Muscle layer of colon (tissue), 2 donors: ENCODE measurements around the gene RPL22.
A peak's percentile ranks its signal among the peaks of the same experiment; 100 is the strongest.

Experiments
- H3K27ac ChIP-seq: one replicate; pipeline ENCODE4 v1.7.0; 2013; ENCODE audit warnings: low read depth, mild to moderate bottlenecking, low read length, moderate library complexity
- H3K27me3 ChIP-seq, 2 donors: one replicate each; pipeline ENCODE4 v1.7.0; 2013; ENCODE audit warnings: low read length in 2 of 2, mild to moderate bottlenecking in 2 of 2; ENCODE audit not compliant: insufficient read depth in 2 of 2, control insufficient read depth in 1 of 2
- H3K36me3 ChIP-seq: one replicate; pipeline ENCODE4 v1.7.0; 2013; ENCODE audit warnings: mild to moderate bottlenecking, low read length; ENCODE audit not compliant: insufficient read depth
- H3K4me1 ChIP-seq: one replicate; pipeline ENCODE4 v1.7.0; 2013; ENCODE audit warnings: mild to moderate bottlenecking, low read length; ENCODE audit not compliant: insufficient read depth
- H3K4me3 ChIP-seq, 2 donors: one replicate each; pipeline ENCODE4 v1.7.0; 2013; ENCODE audit warnings: low read length in 2 of 2, low read depth in 1 of 2, mild to moderate bottlenecking in 1 of 2, moderate library complexity in 1 of 2
- H3K9ac ChIP-seq: one replicate; pipeline ENCODE4 v1.7.0; 2013; ENCODE audit warnings: low read length
- H3K9me3 ChIP-seq: one replicate; pipeline ENCODE4 v1.7.0; 2013; ENCODE audit warnings: mild to moderate bottlenecking, low read length
- donor health status: abdominal sarcoma.
- donor health status: Adenocarcinoma of cecum.

Gene RPL22

DNA sequence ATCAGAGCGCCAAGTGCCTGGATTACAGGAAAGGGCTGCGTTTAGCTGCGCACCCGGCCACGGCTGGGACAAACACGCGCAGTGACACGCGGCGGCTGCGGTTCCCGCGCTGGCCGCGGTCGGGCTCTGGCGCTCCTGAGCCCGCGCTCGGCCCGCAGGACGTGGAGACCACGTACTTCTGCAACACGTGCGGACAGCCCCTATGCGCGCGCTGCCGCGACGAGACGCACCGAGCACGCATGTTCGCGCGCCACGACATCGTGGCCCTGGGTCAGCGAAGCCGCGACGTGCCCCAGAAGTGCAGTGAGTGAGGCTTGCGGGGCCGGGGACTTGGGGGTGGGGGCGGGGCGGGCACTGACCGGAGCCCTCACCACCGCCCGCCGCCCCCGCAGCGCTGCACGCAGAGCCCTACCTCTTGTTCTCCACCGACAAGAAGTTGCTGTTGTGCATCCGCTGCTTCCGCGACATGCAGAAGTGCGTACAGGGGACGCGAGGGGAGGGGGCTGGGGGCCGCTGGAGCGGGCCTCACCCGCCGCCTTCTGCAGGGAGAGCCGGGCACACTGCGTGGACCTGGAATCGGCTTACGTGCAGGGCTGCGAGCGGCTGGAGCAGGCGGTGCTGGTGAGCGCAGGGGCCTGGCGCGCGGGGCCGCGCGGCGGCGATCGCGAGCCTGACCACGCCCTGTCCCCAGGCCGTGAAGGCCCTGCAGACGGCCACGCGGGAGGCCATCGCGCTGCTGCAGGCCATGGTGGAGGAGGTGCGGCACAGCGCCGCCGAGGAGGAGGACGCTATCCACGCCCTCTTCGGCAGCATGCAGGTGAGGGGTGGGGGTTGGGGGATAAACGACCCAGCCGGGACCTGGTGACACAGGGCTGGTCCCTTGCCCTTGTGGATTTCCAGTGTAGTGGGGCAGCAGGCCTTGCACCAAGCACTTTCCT is 9.6 kb upstream of the RPL22 start:
- H3K9ac ChIP-seq = no peak overlapping the region
- H3K36me3 ChIP-seq = no peaks in the 10 kb centered on the region
- peak overlapping the region in 1 of 2 donors; percentile 21 for H3K4me3 ChIP-seq
- H3K27me3 ChIP-seq = no peaks in the 10 kb centered on the region
- peaks cover 11% of the 10 kb centered on the region for H3K4me1 ChIP-seq
- H3K27ac ChIP-seq = no peak overlapping the region
- no peaks in the 10 kb centered on the region for H3K9me3 ChIP-seq

DNA sequence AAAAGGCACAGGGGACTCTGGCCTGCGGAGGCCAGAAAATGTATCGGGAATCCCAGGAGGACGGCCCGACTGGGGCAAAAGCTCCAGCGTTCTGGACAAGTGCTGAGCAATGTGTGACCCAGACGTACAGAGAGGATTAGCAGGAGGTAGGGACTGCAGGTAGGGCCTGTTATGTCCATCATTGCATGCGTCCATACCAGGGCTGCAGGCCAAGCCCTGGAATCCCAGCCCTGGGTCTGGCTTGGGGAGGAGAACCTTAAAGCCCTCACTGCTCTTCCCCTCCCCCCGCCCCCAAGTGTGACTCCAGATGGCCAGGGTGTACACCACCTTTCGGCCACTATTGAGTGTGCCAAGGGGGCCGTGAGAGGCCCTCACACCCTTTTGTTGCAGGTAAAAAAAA is 8.5 kb upstream of the RPL22 start:
- H3K36me3 ChIP-seq = no peaks in the 10 kb centered on the region
- no peaks in the 10 kb centered on the region for H3K27me3 ChIP-seq
- no peak overlapping the region for H3K27ac ChIP-seq
- H3K9ac ChIP-seq = no peak overlapping the region
- no peaks in the 10 kb centered on the region for H3K9me3 ChIP-seq
- H3K4me1 ChIP-seq = peaks cover 11% of the 10 kb centered on the region
- no peak overlapping the region for H3K4me3 ChIP-seq

DNA sequence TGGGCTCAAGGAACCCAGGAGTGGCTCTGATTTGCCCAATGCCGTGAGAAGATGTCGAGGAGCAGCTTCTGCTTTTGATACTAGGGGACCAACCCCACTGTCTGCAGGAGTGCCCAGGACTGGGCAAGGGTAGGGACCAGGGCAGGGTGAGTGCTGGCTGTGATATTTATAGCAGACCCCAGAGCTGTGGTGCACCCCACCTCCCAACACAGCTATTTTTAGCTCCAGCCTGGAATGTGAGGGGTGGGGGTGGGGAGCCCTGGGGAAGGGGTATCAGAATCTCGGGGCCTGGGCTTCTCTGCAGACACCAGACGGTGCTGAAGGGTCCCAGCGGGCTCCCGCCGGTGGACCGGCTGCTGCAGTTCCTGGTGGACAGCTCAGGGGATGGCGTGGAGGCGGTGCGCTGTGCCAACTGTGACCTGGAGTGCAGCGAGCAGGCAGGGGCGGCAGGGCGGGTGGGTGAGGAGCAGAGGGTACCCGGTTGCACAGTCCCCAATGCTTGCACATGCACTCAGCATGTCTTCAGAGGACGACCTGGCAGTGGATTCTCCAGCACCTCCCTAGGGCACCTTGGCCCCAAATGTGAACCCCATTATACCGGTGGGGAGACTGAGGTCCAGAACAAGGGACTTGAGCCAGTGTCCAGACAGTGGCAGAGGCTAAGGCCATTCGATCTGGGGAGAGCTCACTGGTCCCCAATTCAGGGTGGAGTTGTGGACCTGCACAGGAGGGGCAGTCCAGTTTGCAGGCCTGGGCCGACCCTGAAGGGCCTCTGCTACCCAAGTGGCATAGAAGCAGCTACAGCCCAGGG is 7.9 kb upstream of the RPL22 start:
- Histone ChIP-seq H3K9me3 (no peaks in the 10 kb centered on the region), H3K27me3 (no peaks in the 10 kb centered on the region), H3K4me1 (peaks cover 11% of the 10 kb centered on the region), H3K36me3 (no peaks in the 10 kb centered on the region), H3K27ac (no peak overlapping the region), H3K4me3 (peak overlapping the region in 1 of 2 donors; percentile 49), H3K9ac (no peak overlapping the region)

DNA sequence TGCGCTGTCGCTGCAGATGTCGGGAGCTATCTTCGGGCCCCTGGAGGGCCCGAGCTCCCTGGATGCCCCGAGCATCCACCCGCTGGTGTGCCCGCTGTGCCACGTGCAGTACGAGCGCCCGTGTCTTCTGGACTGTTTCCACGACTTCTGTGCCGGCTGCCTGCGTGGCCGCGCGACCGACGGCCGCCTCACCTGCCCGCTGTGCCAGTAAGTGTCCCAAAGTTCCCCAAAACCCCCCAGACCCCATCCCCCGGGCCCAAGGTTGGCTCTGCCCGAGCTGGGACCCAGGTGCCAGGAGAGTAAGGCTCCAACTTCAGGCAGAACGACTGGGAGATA is 7.1 kb upstream of the RPL22 start:
- H3K36me3 ChIP-seq = no peaks in the 10 kb centered on the region
- H3K9me3 ChIP-seq = no peaks in the 10 kb centered on the region
- H3K4me3 ChIP-seq = peak overlapping the region; percentile 36 to 49
- no peaks in the 10 kb centered on the region for H3K27me3 ChIP-seq
- peaks cover 11% of the 10 kb centered on the region for H3K4me1 ChIP-seq
- H3K27ac ChIP-seq = peak overlapping the region; percentile 42
- no peak overlapping the region for H3K9ac ChIP-seq

DNA sequence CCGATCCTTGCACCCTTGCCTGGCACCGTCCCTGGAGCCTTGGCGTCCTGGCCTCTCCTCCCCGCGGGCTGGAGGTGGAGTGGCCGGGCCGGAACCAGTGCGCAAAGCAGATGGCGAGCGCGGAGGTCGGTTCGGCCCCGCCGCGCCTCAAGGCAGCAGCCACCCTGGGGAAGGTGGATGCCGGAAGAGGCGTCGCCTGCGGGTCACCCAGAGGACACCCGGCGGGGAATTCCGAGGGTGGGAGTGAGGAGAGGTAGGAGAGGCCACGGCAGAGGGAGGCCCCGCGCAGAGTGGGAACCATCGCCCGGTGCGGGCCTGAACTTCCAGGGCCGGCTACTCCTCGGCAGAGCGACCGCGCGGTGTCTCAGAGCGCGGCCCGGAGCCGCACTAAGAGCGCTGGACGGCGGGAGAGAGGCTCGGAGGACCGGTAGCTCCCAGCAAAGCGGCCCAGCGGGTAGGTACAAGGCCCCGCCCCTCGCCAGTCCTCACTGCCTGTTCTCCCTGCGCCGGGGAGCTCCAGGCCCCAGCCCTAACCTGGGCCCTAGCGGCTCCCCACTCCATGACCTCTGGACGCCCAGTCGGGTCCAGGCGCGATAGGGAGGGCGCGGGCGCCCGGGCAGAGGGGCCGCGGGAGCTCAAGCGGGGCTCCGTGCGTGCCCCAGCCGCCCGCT is 6.6 kb upstream of the RPL22 start, which contains the start of gene RNF207:
TSS of gene RNF207 (plus strand) at position 271 of the 671 bp plus-strand sequence. CDS start 417 bp downstream, outside the sequence.
- Histone ChIP-seq H3K27me3 (no peaks in the 10 kb centered on the region), H3K27ac (peak within 1 kb of the TSS; percentile 42), H3K4me1 (peaks cover 11% of the 10 kb centered on the region), H3K9ac (no peak within 1 kb of the TSS), H3K9me3 (no peaks in the 10 kb centered on the region), H3K4me3 (peak within 1 kb of the TSS; percentile 36 to 49), H3K36me3 (no peaks in the 10 kb centered on the region)

DNA sequence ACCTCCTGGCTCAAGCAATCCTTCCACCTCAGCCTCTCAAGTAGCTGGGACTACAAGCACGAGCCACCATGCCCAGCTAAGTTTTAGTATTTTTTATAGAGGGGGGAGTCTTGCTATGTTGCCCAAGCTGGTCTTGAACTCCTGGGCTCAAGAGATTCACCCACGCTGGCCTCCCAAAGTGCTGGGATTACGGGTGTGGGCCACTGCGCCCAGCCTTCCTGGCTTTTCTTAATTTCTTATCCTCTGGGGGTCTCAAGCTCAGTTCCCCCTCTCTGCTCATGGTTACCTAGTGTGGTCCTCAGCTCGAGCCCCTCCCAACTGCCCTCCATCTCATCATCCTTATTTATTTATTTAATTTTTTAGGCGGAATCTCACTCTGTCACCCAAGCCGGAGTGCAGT is 2.9 kb upstream of the RPL22 start:
- Histone ChIP-seq H3K9me3 (no peaks in the 10 kb centered on the region), H3K4me1 (peaks cover 34% of the 10 kb centered on the region), H3K27me3 (no peaks in the 10 kb centered on the region), H3K9ac (no peak overlapping the region), H3K27ac (no peak overlapping the region), H3K4me3 (no peak overlapping the region), H3K36me3 (no peaks in the 10 kb centered on the region)

DNA sequence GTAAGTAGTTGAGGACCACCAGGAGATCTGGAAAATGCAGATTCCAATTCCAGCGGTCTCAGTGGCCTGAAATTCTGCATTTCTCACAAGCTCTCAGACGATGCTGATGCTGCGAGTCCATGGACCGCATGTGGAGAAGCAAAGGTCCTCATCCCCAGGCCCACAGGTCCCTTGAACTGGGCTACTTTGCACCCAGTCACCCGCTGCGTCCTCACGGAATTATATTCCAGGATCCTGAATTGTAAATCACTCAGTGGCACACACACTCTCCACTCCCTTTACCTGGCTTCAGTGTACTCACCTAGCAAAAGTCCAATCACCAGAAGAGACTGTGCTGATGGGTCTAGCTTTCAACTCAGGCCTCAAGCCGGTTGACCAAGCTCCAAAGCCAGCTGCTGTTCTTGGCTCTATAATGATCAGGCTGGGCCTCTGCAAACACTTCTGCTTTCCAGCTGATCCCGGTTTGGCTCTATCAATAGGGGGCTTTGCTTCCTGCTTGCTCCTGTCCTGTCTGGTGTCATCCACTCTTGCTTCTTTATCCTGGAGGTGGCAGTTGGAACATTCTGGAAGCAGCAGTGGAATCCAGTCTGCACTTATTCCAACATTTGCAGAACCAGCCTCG is 904 bp upstream of the RPL22 start:
- peak overlapping the region; percentile 4 to 89 for H3K4me3 ChIP-seq
- no peak overlapping the region for H3K9ac ChIP-seq
- no peaks in the 10 kb centered on the region for H3K27me3 ChIP-seq
- H3K27ac ChIP-seq = peak overlapping the region; percentile 37
- no peaks in the 10 kb centered on the region for H3K9me3 ChIP-seq
- peaks cover 29% of the 10 kb centered on the region for H3K4me1 ChIP-seq
- H3K36me3 ChIP-seq = peaks cover 13% of the 10 kb centered on the region

DNA sequence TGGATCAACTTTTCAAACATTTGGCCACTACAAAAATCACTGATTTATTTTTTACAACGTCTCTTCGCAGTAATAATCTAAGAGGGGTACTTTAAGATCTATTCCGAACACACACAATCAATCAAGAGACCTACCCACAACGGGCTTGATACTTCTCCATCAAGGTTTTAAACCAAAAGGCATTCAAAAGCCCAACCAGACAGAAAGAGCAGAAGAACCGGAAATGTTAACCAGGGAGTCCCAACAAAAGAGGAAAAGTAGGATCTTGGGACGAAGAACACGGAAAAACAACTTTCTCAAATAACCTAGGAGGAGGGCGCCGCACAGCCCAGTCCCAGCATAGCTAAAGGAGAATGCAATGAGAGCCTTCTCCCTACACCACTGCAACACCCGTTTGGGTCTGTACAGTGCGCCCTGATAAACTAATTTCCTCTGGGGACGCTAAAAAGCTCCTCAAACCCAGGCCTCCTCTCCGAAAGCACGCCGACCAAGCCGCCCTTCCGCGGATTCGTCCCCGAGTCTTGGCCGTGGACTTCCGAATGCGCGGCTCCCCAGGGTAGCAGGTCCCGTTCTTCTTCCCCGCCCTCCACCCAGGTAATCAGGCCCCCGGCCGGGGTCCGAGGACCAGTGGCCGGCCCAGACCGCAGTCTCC is 623 bp downstream of the RPL22 start:
- Histone ChIP-seq H3K27ac (peak overlapping the region; percentile 65), H3K36me3 (peaks cover 23% of the 10 kb centered on the region), H3K9ac (peak overlapping the region; percentile 91), H3K4me3 (peak overlapping the region; percentile 71 to 89), H3K27me3 (no peaks in the 10 kb centered on the region), H3K4me1 (peaks cover 23% of the 10 kb centered on the region), H3K9me3 (no peaks in the 10 kb centered on the region)

DNA sequence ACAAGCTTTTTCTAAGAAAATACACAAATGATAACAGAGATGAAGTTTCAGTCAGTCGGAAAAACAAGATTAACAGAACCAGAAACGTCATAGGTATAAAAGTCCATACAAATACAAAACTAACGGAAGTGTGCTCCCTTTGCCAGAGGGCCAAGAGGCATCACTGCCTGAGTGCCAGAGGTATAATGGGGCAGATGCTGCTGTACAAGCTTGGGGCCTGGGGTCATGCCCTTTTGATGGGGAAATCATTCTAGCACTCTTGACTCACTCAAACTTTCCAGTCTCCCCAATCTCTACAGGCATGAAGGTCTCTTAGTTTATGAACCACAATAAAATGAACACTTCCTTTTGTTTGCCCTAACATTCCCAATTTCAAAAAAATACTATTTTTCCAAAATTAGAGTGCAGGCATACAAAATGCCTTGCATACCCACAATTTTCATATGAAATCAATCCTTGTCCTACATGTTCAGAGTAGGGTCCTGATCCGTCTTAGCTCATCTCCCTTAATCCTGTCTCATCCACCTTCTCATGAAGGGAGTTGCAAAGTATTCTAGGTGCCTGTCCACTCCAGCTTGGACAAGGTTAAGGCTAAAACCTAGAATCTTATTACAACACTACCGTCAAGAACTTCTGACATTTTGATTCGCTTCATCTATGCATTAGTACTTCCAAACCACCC is 1.5 kb downstream of the RPL22 start:
- Histone ChIP-seq H3K9me3 (no peaks in the 10 kb centered on the region), H3K4me3 (peak overlapping the region in 1 of 2 donors; percentile 89), H3K36me3 (peaks cover 29% of the 10 kb centered on the region), H3K27ac (no peak overlapping the region), H3K9ac (peak overlapping the region; percentile 91), H3K4me1 (peaks cover 23% of the 10 kb centered on the region), H3K27me3 (no peaks in the 10 kb centered on the region)

DNA sequence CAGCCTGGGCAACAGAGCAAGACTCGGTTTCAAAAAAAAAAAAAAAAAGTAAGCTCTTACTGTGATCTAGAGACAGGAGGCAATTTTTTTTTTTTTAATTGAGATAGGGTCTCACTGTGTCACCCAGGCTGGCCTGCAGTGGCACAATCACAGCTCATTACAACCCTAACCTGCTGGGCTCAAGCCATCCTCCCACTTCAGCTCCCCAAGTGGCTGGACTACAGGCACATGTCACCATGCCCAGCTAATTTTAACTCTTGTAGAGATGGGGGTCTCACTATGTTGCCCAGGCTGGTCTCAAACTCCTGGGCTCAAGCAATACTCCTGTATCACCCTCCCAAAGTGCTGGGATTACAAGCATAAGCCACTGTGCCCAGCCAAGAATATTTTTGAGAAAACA is 7.4 kb downstream of the RPL22 start:
- Histone ChIP-seq H3K36me3 (peaks cover 61% of the 10 kb centered on the region), H3K9ac (no peak overlapping the region), H3K4me1 (no peaks in the 10 kb centered on the region), H3K4me3 (no peak overlapping the region), H3K27me3 (no peaks in the 10 kb centered on the region), H3K9me3 (no peaks in the 10 kb centered on the region), H3K27ac (no peak overlapping the region)
